Adrenal gland (tissue), 12 donors: ENCODE measurements around the gene PRIMA1. TPM values are rescaled to one million over a fixed set of nuclear protein-coding genes. Genes with fewer than 3 reads are reported as not detected.

ENCODE experiments used
- DNase-seq, 7 donors: peaks; one replicate each; pipeline ENCODE4 v3.0.0-alpha.2; 2019 to 2020
- H3K27ac ChIP-seq, 5 donors: fragments of 200-600 bp; sonication (generic) in 4 of 5; 1 replicate in 3 of 5; 2 replicates in 2 of 5; pipeline versions ENCODE4 v1.5.1 to v1.8.0; 2016 to 2020; ENCODE audit warnings: mild to moderate bottlenecking in 1 of 5
- H3K27me3 ChIP-seq: fragments of 200-600 bp; 2 replicates; pipeline ENCODE4 v1.8.0; 2021
- H3K36me3 ChIP-seq, 2 donors: fragments of 200-600 bp; replicated peaks in 1 of 2; 1 replicate in 1 of 2; 2 replicates in 1 of 2; pipeline versions ENCODE4 v1.5.1 to v1.8.0; 2018 to 2022
- H3K4me1 ChIP-seq, 2 donors: fragments of 200-600 bp; replicated peaks in 1 of 2; 1 replicate in 1 of 2; 2 replicates in 1 of 2; pipeline versions ENCODE4 v1.5.1 to v1.8.0; 2018 to 2021
- H3K4me3 ChIP-seq, 4 donors: fragments of 200-600 bp; sonication (generic) in 3 of 4; one replicate each; pipeline ENCODE4 v1.5.1; 2016 to 2018
- H3K9me3 ChIP-seq, 3 donors: fragments of 200-600 bp; sonication (generic) in 1 of 3; replicated peaks in 1 of 3; 1 replicate in 2 of 3; 2 replicates in 1 of 3; pipeline versions ENCODE4 v1.5.1 to v1.8.0; 2016 to 2021
- POLR2A ChIP-seq, 2 donors: fragments of 450-650 bp; IDR thresholded peaks; one replicate each; pipeline ENCODE4 v1.6.1; 2017; ENCODE audit warnings: antibody characterized with exemption in 2 of 2, mild to moderate bottlenecking in 2 of 2, moderate library complexity in 1 of 2
- WGBS, 4 donors: extraction: QIAGEN DNeasy Blood & Tissue Kit in 2 of 4; methylation state at CpG; one replicate each; pipeline versions ENCODE4 v1.1.5 to v1.1.7; 2013 to 2017; 5-methylcytosine and 5-hydroxymethylcytosine counted together
- intact Hi-C, 2 donors: fragments of 100-400 bp; cut with DNase I; formaldehyde crosslinking; loops; one replicate each; pipeline versions ENCODE4 v1.14.1 to v1.15.0; 2022 to 2023
- polyA plus RNA-seq, 3 donors: library from polyadenylated mRNA; stranded (reverse); fragments of 200-250 nt in 2 of 3; fragments of 350-450 nt in 1 of 3; fragmentation: Illumina TruSeq in 1 of 3; extraction: RNeasy Lipid Tissue Mini Kit (QIAGEN cat#74804) in 1 of 3; gene quantifications; one replicate each; pipeline ENCODE4 v1.2.3, GENCODE V29; 2013 to 2014
- total RNA-seq, 9 donors: library from RNA; depleted of rRNA in 4 of 9; stranded (reverse); fragments of >200 nt in 4 of 9; fragments of 120-200 nt in 1 of 9; fragmentation: NEBNext Ultra II Directional in 1 of 9; extraction: Animal tissue kit (Norgen Biotek cat#: 25700) in 1 of 9; gene quantifications; one replicate each; pipeline versions ENCODE4 v1.1.0 to v1.2.4, GENCODE V29; 2013 to 2023
- TF ChIP-seq, protein P1 (sequence below), 6 experiments: fragments of 450-650 bp in 4 of 6; fragments of 200-600 bp in 2 of 6; sonication (generic) in 1 of 6; IDR thresholded peaks; 1 replicate in 5 of 6; 2 replicates in 1 of 6; pipeline versions ENCODE4 v1.5.1 to v1.8.0; 2016 to 2021; ENCODE audit warnings: antibody characterized with exemption in 6 of 6, mild to moderate bottlenecking in 2 of 6, moderate library complexity in 1 of 6
- donor health status: healthy with polysubstance abuse.
- donor health status: Bipolar disorder and iron deficiency.
- donor health status: DM: yes; HTN: yes; CAD: no.
- donor health status: DM: no; HTN: no; CAD: no.
- donor health status: DM: no; HTN: no; CAD: no.
- donor health status: DM: yes; HTN: yes; CAD: no.

PRIMA1 gene
- total and polyA plus RNA-seq, 12 donors = 0.47 to 4.7 (median 1.7) TPM; not detected in 1

DNA sequence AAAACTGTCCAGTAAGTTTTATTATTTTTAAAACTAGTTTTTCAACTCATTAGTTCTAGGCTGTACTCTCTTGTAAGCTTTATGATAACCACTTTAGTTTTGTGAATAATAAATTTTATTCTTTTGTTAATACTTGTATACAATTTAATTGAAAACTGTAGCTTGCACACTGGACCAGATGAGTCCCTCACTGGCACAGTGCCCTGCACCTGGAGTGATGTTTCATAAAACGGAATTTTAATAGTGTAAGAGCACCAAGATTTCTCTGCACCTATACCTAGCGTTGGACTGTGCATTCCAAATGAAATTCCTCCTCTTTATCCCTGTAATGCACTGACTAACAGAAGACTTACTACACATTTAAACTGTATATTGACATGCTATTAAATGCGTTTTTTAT lies 80.8 kb downstream of the PRIMA1 start:
- H3K4me1 ChIP-seq = no peaks in the 10 kb centered on the region
- DNase-seq = peak in 1 of 7 donors; percentile 34
- no peak for TF ChIP-seq POLR2A (IDR thresholded peaks at IDR 0.05)
- TF ChIP-seq, protein P1, sequence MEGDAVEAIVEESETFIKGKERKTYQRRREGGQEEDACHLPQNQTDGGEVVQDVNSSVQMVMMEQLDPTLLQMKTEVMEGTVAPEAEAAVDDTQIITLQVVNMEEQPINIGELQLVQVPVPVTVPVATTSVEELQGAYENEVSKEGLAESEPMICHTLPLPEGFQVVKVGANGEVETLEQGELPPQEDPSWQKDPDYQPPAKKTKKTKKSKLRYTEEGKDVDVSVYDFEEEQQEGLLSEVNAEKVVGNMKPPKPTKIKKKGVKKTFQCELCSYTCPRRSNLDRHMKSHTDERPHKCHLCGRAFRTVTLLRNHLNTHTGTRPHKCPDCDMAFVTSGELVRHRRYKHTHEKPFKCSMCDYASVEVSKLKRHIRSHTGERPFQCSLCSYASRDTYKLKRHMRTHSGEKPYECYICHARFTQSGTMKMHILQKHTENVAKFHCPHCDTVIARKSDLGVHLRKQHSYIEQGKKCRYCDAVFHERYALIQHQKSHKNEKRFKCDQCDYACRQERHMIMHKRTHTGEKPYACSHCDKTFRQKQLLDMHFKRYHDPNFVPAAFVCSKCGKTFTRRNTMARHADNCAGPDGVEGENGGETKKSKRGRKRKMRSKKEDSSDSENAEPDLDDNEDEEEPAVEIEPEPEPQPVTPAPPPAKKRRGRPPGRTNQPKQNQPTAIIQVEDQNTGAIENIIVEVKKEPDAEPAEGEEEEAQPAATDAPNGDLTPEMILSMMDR (IDR thresholded peaks at IDR 0.05) = no peak
- H3K9me3 ChIP-seq = no peaks in the 10 kb centered on the region
- intact Hi-C loops = no loop called here
- no peak overlapping the region for H3K27ac ChIP-seq
- H3K27me3 ChIP-seq = no peaks in the 10 kb centered on the region
- H3K36me3 ChIP-seq = no peaks in the 10 kb centered on the region
- WGBS, 4 donors = 62 to 73% (median 64%) methylated on average over 3 of the region's 3 CpGs
- no peak overlapping the region for H3K4me3 ChIP-seq

DNA sequence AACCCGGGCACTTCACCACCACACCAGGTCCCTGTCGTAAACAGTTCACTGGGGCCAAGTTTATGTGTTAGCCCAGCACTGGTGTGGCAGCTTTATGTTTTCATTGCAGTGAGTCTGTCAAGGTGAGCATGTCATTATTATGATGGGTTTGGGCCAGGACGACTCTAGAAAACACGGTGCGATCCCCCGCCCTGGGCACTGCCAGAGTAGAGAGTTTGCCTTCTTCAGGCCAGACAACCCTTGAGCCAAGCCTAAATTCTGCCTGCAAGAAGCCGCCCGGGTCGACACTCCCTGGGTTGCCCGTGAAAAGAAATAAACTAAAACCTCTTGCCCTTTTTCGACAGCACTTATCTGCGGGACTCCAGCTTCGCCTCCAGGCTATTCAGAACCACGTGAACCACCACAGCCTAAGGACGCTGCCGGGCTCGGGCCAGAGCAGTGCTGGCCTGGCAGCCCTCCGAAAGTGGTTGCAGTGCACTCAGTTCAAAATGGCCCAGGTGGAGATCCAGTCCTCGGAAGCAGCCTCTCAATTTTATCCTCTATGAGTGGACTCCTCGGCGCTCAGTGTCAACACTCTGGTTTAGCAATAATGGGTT lies 81.8 kb downstream of the PRIMA1 start:
- Histone ChIP-seq H3K36me3 (no peaks in the 10 kb centered on the region), H3K4me1 (no peaks in the 10 kb centered on the region), H3K27ac (no peak overlapping the region), H3K9me3 (no peaks in the 10 kb centered on the region), H3K27me3 (no peaks in the 10 kb centered on the region), H3K4me3 (no peak overlapping the region)
- peak in 1 of 7 donors; percentile 23 for DNase-seq
- no peak for TF ChIP-seq POLR2A (IDR thresholded peaks at IDR 0.05)
- TF ChIP-seq, protein P1 (IDR thresholded peaks at IDR 0.05) = no peak
- intact Hi-C loops = no loop called here
- 80 to 90% (median 87%) methylated on average over 17 to 21 of the region's 21 CpGs for WGBS, 4 donors

DNA sequence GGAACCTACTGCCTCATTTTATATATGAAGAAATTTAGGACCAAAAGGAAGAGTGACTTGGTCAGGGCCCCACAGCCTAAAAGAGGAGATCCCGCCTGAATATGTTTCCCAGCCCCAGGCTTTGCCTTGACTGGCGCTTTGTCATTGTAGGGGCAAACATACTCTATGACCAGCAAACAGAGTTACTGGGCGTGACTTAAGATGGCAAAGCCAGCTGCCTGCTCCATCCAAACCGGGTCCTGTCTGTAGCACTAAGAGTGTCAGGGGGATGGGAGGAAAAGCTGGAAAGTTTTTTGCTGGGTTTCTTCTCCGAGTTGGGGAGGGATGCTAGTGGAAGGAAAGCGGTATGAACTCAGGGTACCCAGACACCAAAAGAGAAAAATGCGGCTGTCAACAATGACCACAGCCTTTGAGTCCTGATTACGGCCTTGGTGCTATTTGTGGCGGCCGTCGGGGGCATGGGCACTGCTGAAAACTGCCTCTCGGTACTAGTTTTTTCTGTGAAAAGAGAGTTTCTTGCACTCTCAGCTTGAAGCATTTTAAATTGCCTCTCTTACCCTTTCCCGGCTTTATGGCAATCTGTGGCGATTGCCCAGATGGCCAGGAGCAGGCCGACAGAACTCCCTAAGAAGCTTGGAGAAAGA lies 82.7 kb downstream of the PRIMA1 start:
- H3K27me3 ChIP-seq = no peaks in the 10 kb centered on the region
- H3K27ac ChIP-seq = no peak overlapping the region
- WGBS, 4 donors = 85 to 88% (median 86%) methylated on average over 15 of the region's 15 CpGs
- no peaks in the 10 kb centered on the region for H3K4me1 ChIP-seq
- no peaks in the 10 kb centered on the region for H3K9me3 ChIP-seq
- intact Hi-C loops = no loop called here
- DNase-seq = peak in 1 of 7 donors; percentile 7
- H3K36me3 ChIP-seq = no peaks in the 10 kb centered on the region
- TF ChIP-seq POLR2A (IDR thresholded peaks at IDR 0.05) = no peak
- TF ChIP-seq, protein P1 (IDR thresholded peaks at IDR 0.05) = no peak
- H3K4me3 ChIP-seq = no peak overlapping the region

DNA sequence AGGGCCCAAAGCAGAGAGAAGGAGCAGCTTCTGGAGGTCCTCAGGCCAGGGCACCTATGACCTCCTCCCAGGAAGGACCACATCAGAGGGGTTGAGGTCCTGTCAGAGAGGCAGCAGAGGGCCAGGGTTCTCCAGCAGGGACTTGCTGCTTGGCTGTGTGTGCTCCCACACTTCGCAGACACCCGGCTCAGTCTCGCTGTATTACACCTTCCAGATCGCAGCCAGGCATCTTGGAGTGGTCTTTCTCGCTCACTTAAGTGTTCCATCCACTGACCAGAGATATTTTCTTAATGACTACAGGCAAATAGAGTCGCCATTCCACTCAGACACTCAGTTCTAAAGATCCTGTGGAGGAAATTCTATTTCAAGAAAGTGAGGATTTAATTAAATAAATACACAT lies 84.3 kb downstream of the PRIMA1 start:
- DNase-seq = peak in 1 of 7 donors; percentile 28
- H3K27me3 ChIP-seq = no peaks in the 10 kb centered on the region
- whole genome bisulfite sequencing, 4 donors = 84 to 90% (median 87%) methylated on average over 6 of the region's 6 CpGs
- no peak overlapping the region for H3K27ac ChIP-seq
- H3K4me1 ChIP-seq = no peaks in the 10 kb centered on the region
- H3K9me3 ChIP-seq = no peaks in the 10 kb centered on the region
- intact Hi-C loops = no loop called here
- H3K36me3 ChIP-seq = no peaks in the 10 kb centered on the region
- TF ChIP-seq, protein P1 (IDR thresholded peaks at IDR 0.05) = no peak
- no peak for TF ChIP-seq POLR2A (IDR thresholded peaks at IDR 0.05)
- no peak overlapping the region for H3K4me3 ChIP-seq
